ENCODE measurements around the gene SYTL3. TPM values are rescaled to one million over a fixed set of nuclear protein-coding genes. Genes with fewer than 3 reads are reported as not detected.

The SYTL3 gene
- total RNA-seq, 1 donor from 2014 or later: 0.77 TPM

DNA sequence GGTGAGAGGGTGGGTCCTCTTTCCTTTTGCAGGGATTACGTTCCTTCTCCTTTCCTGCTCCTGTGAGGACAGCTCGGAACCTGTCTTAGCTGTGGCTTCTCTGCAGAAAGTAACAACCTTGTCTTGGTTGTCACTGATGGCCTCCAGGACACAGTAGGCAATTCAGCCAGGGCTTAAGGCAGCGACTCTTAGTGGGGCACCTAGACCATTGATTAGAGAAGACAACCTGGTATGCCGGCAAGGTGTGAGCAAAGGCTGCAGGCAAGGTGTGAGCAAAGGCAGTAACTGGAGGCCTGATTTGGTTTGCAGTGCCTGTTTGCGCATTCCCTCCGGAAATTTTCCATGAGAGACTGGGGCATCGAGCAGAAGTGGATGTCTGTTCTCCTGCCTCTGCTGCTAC is 42.9 kb upstream of the SYTL3 start:
- H3K27ac Mint-ChIP-seq (ENCODE audit: unreplicated experiment): no peak overlapping the region
- TF ChIP-seq, protein P1, sequence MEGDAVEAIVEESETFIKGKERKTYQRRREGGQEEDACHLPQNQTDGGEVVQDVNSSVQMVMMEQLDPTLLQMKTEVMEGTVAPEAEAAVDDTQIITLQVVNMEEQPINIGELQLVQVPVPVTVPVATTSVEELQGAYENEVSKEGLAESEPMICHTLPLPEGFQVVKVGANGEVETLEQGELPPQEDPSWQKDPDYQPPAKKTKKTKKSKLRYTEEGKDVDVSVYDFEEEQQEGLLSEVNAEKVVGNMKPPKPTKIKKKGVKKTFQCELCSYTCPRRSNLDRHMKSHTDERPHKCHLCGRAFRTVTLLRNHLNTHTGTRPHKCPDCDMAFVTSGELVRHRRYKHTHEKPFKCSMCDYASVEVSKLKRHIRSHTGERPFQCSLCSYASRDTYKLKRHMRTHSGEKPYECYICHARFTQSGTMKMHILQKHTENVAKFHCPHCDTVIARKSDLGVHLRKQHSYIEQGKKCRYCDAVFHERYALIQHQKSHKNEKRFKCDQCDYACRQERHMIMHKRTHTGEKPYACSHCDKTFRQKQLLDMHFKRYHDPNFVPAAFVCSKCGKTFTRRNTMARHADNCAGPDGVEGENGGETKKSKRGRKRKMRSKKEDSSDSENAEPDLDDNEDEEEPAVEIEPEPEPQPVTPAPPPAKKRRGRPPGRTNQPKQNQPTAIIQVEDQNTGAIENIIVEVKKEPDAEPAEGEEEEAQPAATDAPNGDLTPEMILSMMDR (IDR thresholded peaks at IDR 0.05; ENCODE audit: unreplicated experiment): no peak
- no peaks in the 10 kb centered on the region for H3K9me3 Mint-ChIP-seq (ENCODE audit: unreplicated experiment)
- H3K4me3 Mint-ChIP-seq (ENCODE audit: unreplicated experiment): no peak overlapping the region
- peaks cover 4% of the 10 kb centered on the region for H3K27me3 Mint-ChIP-seq (ENCODE audit: unreplicated experiment)
- no peak for DNase-seq (ENCODE audit: low spot score)
- H3K36me3 Mint-ChIP-seq (ENCODE audit: low read depth, unreplicated experiment): peaks cover 46% of the 10 kb centered on the region
- peaks cover 9% of the 10 kb centered on the region for H3K4me1 Mint-ChIP-seq (ENCODE audit: unreplicated experiment)

DNA sequence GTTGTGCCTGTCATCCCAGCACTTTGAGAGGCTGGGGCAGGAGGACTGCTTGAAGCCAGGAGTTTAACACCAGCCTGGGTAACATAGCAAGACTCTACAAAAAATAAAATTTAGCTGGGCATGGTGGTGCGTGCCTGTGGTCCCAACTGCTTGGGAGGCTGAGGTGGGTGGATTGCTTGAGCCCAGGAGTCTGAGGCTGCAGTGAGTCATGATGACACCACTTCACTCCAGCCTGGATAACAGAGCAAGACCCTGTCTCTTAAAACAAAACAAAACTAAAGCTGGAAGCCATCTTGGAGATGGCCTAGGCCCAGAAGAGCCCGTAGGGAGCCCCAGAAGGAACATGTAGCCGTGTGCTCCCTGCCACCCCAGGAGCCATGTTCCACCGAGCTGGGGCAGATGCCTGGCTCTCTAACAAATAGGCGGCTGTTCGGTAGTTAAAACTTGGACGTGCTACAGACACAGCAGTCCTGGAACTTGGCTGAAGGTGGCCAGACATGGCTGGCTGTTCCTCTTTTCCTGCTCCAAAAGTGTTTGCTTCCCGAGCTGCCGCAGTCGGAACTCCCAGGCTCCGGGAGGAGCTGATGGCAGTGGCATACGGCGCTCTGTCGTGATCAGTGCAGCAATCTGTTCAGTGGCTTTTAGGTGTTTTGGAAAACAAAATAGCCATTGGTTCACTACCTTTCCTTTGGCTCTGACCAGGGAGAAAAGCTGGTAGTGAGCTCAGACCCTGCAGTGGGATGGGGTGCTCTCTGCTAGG is 42.3 kb upstream of the SYTL3 start:
- Mint-ChIP-seq H3K27ac (ENCODE audit: unreplicated experiment) (no peak overlapping the region), H3K27me3 (ENCODE audit: unreplicated experiment) (peaks cover 4% of the 10 kb centered on the region), H3K36me3 (ENCODE audit: low read depth, unreplicated experiment) (peaks cover 46% of the 10 kb centered on the region), H3K9me3 (ENCODE audit: unreplicated experiment) (no peaks in the 10 kb centered on the region), H3K4me1 (ENCODE audit: unreplicated experiment) (peaks cover 13% of the 10 kb centered on the region), H3K4me3 (ENCODE audit: unreplicated experiment) (no peak overlapping the region)
- TF ChIP-seq, protein P1 (IDR thresholded peaks at IDR 0.05; ENCODE audit: unreplicated experiment): no peak
- DNase-seq (ENCODE audit: low spot score): no peak

- Mint-ChIP-seq H3K4me1 (ENCODE audit: unreplicated experiment) (peaks cover 13% of the 10 kb centered on the region), H3K9me3 (ENCODE audit: unreplicated experiment) (no peaks in the 10 kb centered on the region), H3K27ac (ENCODE audit: unreplicated experiment) (no peak overlapping the region), H3K4me3 (ENCODE audit: unreplicated experiment) (no peak overlapping the region), H3K27me3 (ENCODE audit: unreplicated experiment) (peaks cover 4% of the 10 kb centered on the region), H3K36me3 (ENCODE audit: low read depth, unreplicated experiment) (peaks cover 41% of the 10 kb centered on the region)
- TF ChIP-seq, protein P1 (IDR thresholded peaks at IDR 0.05; ENCODE audit: unreplicated experiment): no peak
- no peak for DNase-seq (ENCODE audit: low spot score)
Observed at GRCh38 chr6:158608221-158608620, 41.6 kb upstream of the SYTL3 start.

- TF ChIP-seq, protein P1 (IDR thresholded peaks at IDR 0.05; ENCODE audit: unreplicated experiment): no peak
- peaks cover 13% of the 10 kb centered on the region for H3K4me1 Mint-ChIP-seq (ENCODE audit: unreplicated experiment)
- H3K27ac Mint-ChIP-seq (ENCODE audit: unreplicated experiment): no peak overlapping the region
- H3K9me3 Mint-ChIP-seq (ENCODE audit: unreplicated experiment): no peaks in the 10 kb centered on the region
- peaks cover 35% of the 10 kb centered on the region for H3K36me3 Mint-ChIP-seq (ENCODE audit: low read depth, unreplicated experiment)
- H3K27me3 Mint-ChIP-seq (ENCODE audit: unreplicated experiment): peaks cover 4% of the 10 kb centered on the region
- DNase-seq (ENCODE audit: low spot score): no peak
- peak overlapping the region; percentile 25 for H3K4me3 Mint-ChIP-seq (ENCODE audit: unreplicated experiment)
Observed at GRCh38 chr6:158609455-158610155, 40.2 kb upstream of the SYTL3 start.

Data from endothelial cell (in vitro differentiated cells).